GM12872 (cell line): ENCODE measurements around the gene TNS1.

Source experiments
- TF ChIP-seq, protein P1 (sequence below): IDR thresholded peaks from 3 replicates; pipeline ENCODE4 v1.5.1; 2011; ENCODE audit warnings: low read depth, mild to moderate bottlenecking, low read length, moderate library complexity; ENCODE audit not compliant: insufficient read depth

TNS1 gene

DNA sequence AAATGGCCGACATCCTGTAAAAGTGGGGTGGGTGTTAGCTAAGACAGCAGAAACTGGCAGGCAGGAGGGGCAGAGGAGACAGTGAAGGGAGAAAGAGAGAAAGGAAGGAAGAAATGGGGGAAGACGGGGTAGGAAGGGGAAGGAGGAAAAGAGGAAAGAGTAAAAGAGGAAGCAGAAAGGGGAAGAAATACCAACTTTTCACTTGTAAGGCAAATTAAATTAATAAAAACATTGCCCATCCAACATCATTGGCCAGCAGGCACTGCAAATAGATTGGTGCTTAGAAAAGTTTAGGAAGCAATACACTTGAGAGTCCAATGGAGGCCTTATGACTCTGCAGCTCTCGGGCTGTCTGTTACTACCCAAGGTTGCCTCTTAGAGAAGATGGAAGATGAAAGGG is 116.7 kb downstream of the TNS1 start:
- TF ChIP-seq, protein P1, sequence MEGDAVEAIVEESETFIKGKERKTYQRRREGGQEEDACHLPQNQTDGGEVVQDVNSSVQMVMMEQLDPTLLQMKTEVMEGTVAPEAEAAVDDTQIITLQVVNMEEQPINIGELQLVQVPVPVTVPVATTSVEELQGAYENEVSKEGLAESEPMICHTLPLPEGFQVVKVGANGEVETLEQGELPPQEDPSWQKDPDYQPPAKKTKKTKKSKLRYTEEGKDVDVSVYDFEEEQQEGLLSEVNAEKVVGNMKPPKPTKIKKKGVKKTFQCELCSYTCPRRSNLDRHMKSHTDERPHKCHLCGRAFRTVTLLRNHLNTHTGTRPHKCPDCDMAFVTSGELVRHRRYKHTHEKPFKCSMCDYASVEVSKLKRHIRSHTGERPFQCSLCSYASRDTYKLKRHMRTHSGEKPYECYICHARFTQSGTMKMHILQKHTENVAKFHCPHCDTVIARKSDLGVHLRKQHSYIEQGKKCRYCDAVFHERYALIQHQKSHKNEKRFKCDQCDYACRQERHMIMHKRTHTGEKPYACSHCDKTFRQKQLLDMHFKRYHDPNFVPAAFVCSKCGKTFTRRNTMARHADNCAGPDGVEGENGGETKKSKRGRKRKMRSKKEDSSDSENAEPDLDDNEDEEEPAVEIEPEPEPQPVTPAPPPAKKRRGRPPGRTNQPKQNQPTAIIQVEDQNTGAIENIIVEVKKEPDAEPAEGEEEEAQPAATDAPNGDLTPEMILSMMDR: no peak

DNA sequence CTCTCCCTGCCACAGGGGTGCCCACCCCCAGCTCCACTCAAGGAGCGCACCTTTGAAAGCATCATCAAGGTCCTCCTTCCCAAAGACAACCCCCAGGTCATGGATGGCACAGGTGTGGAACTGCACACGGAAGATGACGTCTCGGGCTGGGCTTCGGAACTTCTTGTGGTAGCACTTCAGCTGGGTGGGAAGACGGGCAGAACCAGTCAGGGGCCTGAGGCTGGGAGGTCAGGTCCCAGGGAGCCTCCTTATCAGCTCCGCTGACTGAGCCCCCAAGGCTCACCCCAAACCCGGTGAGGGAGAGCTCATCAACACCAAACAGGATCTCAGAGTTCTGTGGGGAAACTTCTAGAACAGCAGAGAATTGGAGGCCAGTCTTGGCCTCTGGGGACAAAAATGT is 117.8 kb downstream of the TNS1 start:
- TF ChIP-seq, protein P1: no peak

DNA sequence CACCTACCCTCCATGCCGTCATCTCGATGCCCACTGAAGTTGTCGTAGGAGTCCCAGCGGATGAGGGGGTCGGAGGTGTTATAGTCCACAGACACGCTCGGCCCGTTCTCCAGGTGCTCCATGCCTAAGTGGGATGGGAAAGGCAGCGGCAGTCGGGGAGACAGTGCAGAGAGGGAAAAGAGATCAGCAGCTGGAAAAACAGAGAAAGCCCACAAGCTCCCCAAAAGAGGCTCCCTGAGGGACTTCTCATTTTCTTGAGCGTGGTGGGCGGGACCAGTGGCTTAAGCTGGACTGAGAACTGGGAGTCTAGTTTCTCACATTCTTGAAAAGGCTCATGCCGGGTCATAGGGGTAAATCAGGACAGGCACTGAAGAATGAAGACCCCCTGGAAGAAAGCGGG is 121.9 kb downstream of the TNS1 start:
- TF ChIP-seq, protein P1: no peak

DNA sequence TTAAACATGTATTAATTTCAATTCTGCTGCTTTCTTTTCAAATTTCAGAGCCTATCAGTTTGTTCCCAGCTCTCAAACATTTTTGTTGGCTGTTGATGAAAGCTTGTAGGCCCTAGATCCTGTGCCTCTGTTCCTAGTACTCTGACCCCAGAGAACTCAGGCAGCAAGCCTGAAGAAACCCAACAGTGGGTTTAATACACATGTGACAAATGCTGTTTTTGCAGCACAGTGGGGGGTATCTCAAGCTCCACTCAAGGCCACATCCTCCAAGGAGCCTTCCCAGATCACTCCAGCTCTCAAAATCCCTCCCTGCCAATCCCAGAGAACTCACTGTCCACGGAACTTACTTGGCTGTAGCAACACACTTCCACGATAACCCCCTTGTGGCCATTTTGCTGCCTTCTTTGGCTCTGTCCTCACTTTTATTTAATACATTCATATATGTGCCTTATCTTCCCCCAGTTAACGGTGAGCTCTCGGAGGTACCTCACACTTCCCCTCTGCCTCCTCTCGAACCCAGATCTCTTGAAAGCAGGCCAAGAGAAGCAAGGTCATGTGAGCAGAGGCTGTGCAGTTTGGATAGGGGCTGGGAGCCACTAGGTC is 122.4 kb downstream of the TNS1 start:
- TF ChIP-seq, protein P1: no peak

DNA sequence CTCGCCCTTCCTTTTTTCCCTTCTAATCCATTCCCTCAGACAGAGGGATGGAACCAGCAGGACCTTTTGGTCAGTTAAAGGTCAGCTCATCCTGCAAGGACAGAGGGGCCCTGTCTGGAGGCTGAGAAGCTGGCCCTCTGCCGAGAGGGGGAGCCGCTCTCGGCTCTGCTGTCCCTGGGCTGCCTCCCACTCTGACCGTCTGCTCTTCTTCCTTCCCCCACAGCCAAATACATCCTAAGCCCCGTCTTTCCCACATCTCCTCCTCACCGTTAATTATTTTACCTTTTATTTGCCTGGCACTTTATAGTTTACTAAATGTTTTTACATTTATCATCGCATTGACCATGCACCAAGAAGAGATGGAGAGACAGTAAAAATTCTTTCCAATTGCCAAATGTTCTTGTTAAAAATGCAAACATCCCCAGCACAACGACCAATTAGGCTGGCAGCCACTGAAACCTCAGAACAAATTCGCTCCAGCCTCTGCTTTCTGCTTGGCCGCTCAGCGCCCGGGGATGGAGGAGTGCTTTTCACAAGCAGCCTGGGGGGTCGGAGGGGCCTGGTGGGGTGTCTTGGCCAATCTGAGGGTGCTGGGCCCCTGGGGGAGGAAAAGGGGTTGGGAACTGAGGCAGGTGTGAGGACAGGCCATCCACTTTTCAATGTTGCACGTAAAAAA is 123.7 kb downstream of the TNS1 start:
- TF ChIP-seq, protein P1: no peak

DNA sequence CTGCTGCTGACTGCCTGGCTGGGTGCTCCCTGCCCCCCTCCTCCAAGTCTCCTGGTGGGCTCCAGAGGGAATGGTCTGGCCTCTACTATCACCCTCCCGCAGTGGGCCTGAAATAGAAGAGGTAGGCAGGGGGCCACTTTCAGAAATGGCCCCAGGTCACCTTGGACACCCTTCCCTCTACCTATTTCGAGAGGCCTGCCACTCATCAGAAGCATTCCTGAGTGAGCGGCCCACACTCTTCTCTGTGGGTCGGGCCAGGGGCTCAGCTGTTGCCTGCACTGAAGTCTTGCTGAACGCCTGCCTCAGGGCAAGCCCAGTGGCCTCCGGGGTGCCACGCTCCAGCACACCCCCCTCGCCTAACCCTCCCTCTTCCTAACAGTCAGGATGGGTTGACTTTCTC is 124.9 kb downstream of the TNS1 start:
- TF ChIP-seq, protein P1: no peak

DNA sequence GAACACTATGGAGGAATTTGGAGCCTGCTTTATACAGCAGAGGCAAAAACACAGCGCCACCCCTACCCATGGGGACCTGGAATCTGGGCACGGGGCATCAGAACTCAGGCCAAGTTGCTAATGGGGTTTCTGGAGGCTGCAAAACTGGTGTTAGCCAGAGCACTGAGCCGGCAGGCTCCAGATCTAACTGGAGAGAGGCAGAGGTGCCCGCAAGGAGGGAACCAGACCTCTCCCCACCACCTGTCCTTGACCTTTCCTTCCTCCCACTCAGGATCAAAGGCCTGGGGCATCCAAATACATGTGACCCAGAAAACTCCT is 126.6 kb downstream of the TNS1 start:
- TF ChIP-seq, protein P1: no peak
